ENCODE data around the gene TAS2R60. TPM values are rescaled to one million over a fixed set of nuclear protein-coding genes. Genes with fewer than 3 reads are reported as not detected.

TAS2R60 gene
- total and polyA plus RNA-seq, 2 donors from 2014 or later, result not detected

DNA sequence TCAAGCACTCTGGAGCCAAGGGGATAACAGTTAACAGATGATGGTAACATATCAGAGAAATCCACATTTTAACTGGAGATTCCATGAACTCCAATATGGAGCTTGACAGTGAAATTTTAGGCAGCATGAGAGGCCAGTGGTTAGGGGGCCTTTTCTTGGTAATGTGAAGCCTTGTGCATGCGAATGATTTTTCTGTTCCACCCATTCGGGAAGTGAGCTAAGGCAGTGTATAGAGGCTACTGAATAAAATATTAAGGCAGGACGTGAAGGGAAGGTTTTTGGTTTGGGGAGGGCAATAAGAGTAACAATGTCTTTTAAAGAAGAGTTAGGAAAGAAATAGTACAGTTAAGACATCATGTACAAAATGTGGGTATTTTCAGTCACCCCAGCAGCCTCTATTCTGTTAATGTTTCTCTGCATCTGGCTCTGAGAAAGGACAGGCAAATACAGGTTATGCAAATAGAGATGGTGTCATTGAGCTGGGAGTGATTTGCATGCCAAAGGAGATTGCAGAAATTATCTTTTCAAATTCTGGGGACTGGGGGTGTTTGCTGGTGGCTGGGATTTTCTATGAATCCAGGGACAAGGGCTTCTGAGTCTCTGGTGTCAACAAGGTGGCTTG lies 6.8 kb upstream of the TAS2R60 start:
- DNase-seq, result no peak
- no peak overlapping the region for H3K4me3 ChIP-seq (ENCODE audit: low read length in 3 of 3)
- H3K27me3 ChIP-seq (ENCODE audit: control insufficient read depth, insufficient read depth, low read length), result no peaks in the 10 kb centered on the region
- H3K9ac ChIP-seq (ENCODE audit: low read length in 3 of 3), result no peak overlapping the region
- no peaks in the 10 kb centered on the region for H3K9me3 ChIP-seq (ENCODE audit: control insufficient read depth in 2 of 3, insufficient read depth in 1 of 3, low read length in 3 of 3)
- no peaks in the 10 kb centered on the region for H3K4me1 ChIP-seq (ENCODE audit: control insufficient read depth in 2 of 3, insufficient read depth in 2 of 3, low read depth in 1 of 3, low read length in 3 of 3)
- no peaks in the 10 kb centered on the region for H3K36me3 ChIP-seq (ENCODE audit: control insufficient read depth in 2 of 3, insufficient read depth in 3 of 3, low read length in 3 of 3)
- H3K27ac ChIP-seq (ENCODE audit: low read depth in 2 of 2, low read length in 2 of 2), result no peak overlapping the region
- intact Hi-C loops (cut with DNase I), result no loop called here
- TF ChIP-seq, protein P1, sequence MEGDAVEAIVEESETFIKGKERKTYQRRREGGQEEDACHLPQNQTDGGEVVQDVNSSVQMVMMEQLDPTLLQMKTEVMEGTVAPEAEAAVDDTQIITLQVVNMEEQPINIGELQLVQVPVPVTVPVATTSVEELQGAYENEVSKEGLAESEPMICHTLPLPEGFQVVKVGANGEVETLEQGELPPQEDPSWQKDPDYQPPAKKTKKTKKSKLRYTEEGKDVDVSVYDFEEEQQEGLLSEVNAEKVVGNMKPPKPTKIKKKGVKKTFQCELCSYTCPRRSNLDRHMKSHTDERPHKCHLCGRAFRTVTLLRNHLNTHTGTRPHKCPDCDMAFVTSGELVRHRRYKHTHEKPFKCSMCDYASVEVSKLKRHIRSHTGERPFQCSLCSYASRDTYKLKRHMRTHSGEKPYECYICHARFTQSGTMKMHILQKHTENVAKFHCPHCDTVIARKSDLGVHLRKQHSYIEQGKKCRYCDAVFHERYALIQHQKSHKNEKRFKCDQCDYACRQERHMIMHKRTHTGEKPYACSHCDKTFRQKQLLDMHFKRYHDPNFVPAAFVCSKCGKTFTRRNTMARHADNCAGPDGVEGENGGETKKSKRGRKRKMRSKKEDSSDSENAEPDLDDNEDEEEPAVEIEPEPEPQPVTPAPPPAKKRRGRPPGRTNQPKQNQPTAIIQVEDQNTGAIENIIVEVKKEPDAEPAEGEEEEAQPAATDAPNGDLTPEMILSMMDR (IDR thresholded peaks at IDR 0.05; ENCODE audit: borderline replicate concordance, extremely low read depth, insufficient read depth), result no peak
- FAIRE-seq, result no peak

DNA sequence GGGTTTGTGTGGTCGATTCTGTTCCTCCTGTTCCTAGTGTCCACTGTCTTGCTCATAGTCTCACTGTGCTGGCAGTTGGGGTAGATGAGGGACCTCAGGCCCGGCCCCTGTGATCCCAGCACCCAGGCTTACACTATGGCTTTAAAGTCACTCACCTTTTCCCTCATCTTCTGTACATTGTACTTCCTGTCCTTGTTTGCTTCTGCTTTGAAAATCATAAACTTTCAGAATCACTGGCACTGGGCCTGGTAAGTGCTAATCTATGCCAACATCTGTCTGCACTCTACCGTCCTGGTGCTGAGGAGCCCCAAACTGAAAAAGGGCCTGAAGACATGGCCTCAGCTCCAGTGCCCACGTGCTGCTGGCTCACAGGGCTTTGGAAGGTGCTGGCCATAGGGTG lies 5.7 kb upstream of the TAS2R60 start:
- TF ChIP-seq, protein P1 (IDR thresholded peaks at IDR 0.05; ENCODE audit: borderline replicate concordance, extremely low read depth, insufficient read depth), result no peak
- H3K27ac ChIP-seq (ENCODE audit: low read depth in 2 of 2, low read length in 2 of 2), result no peak overlapping the region
- H3K9me3 ChIP-seq (ENCODE audit: control insufficient read depth in 2 of 3, insufficient read depth in 1 of 3, low read length in 3 of 3), result no peaks in the 10 kb centered on the region
- H3K27me3 ChIP-seq (ENCODE audit: control insufficient read depth, insufficient read depth, low read length), result no peaks in the 10 kb centered on the region
- H3K36me3 ChIP-seq (ENCODE audit: control insufficient read depth in 2 of 3, insufficient read depth in 3 of 3, low read length in 3 of 3), result no peaks in the 10 kb centered on the region
- intact Hi-C loops (cut with DNase I), result no loop called here
- H3K9ac ChIP-seq (ENCODE audit: low read length in 3 of 3), result no peak overlapping the region
- H3K4me1 ChIP-seq (ENCODE audit: control insufficient read depth in 2 of 3, insufficient read depth in 2 of 3, low read depth in 1 of 3, low read length in 3 of 3), result no peaks in the 10 kb centered on the region
- FAIRE-seq (no peak), DNase-seq (no peak)
- H3K4me3 ChIP-seq (ENCODE audit: low read length in 3 of 3), result no peak overlapping the region

DNA sequence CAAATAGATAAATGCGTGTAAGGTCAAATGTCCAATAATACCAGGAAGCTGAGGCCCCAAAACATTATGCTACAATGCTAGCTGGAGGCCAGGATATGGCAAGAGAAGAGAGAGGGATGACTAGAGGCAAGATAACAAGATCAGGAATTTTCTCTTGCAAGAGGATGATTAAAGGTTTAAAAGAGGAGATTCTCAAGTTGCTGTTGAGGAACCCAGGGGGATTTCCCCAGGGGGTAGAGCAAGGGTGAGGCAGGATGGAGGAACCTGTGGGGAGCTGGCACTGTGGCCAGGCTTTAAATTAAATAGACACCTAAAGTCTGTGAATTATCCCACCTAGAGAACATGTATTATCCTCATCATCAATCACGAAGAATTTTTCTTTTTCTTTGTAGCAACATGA lies 3.4 kb upstream of the TAS2R60 start:
- TF ChIP-seq, protein P1 (IDR thresholded peaks at IDR 0.05; ENCODE audit: borderline replicate concordance, extremely low read depth, insufficient read depth), result no peak
- H3K4me3 ChIP-seq (ENCODE audit: low read length in 3 of 3), result no peak overlapping the region
- DNase-seq (no peak), FAIRE-seq (no peak)
- no peaks in the 10 kb centered on the region for H3K4me1 ChIP-seq (ENCODE audit: control insufficient read depth in 2 of 3, insufficient read depth in 2 of 3, low read depth in 1 of 3, low read length in 3 of 3)
- no peaks in the 10 kb centered on the region for H3K27me3 ChIP-seq (ENCODE audit: control insufficient read depth, insufficient read depth, low read length)
- H3K36me3 ChIP-seq (ENCODE audit: control insufficient read depth in 2 of 3, insufficient read depth in 3 of 3, low read length in 3 of 3), result no peaks in the 10 kb centered on the region
- no peak overlapping the region for H3K9ac ChIP-seq (ENCODE audit: low read length in 3 of 3)
- H3K9me3 ChIP-seq (ENCODE audit: control insufficient read depth in 2 of 3, insufficient read depth in 1 of 3, low read length in 3 of 3), result no peaks in the 10 kb centered on the region
- no peak overlapping the region for H3K27ac ChIP-seq (ENCODE audit: low read depth in 2 of 2, low read length in 2 of 2)
- intact Hi-C loops (cut with DNase I), result no loop called here

Measured in kidney (tissue), 14 donors.